ENCODE results near the gene SRGN.

The SRGN gene

GRCh38 chr10:69096045-69096444 is 8.1 kb downstream of the SRGN start:
- no peak overlapping the region for H3K4me3 ChIP-seq (ENCODE audit: low read length)
- no peak for TF ChIP-seq CTCF (IDR thresholded peaks at IDR 0.05; ENCODE audit: insufficient read depth, low read depth, low read length, missing control alignments)
- DNase-seq (ENCODE audit: low read depth) = no peak

DNA sequence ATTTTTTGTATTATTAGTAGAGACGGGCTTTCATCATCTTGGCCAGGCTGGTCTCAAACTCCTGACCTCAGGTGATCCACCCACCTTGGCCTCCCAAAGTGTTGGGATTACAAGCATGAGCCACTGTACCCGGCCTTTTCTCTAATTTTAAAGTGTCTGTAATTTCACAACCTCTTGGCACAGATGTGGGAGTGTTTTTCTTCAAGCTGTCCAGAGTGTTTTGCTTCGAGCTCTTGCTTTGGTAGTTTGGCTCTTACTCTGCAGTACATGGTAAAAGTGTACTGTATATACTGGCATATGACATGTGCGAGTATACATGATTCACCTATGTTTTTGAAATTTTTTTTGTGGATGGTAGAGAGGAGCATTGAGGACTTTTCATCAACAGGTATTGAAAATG is 9.8 kb downstream of the SRGN start:
- no peak for DNase-seq (ENCODE audit: low read depth)
- no peak overlapping the region for H3K4me3 ChIP-seq (ENCODE audit: low read length)
- no peak for TF ChIP-seq CTCF (IDR thresholded peaks at IDR 0.05; ENCODE audit: insufficient read depth, low read depth, low read length, missing control alignments)

GRCh38 chr10:69100136-69100872 is 12.4 kb downstream of the SRGN start:
- no peak for DNase-seq (ENCODE audit: low read depth)
- H3K4me3 ChIP-seq (ENCODE audit: low read length) = no peak overlapping the region
- TF ChIP-seq CTCF (IDR thresholded peaks at IDR 0.05; ENCODE audit: insufficient read depth, low read depth, low read length, missing control alignments) = no peak

DNA sequence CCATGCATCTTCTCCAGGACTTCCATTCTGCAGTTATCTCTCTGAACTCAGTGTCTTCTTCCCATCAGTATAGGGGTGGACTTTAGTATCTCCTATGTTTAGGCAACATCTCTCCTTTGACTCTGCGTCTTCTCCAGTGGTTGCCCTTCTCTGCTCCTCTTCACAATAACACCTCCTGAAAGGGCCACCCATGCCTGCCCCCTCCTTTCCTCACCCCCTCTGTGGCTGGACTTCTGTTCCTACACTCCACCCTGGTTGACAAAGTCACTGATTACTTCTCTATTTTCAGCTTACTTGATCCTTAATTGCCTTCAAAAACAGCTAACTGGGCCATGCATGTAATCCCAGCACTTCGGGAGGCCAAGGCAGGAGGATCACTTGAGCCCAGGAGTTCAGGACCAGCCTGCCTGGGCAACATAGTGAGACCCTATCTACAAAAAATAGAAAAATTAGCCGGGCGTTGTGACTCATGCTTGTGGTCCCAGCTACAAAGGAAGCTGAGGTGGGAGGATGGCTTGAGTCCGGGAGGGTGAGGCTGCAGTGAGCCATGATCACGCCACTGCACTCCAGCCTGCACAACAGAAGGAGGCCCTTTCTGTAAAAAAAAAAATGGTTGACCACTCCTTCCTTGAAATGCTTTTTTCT is 13.7 kb downstream of the SRGN start:
- no peak for TF ChIP-seq CTCF (IDR thresholded peaks at IDR 0.05; ENCODE audit: insufficient read depth, low read depth, low read length, missing control alignments)
- DNase-seq (ENCODE audit: low read depth) = peak; percentile 17

DNA sequence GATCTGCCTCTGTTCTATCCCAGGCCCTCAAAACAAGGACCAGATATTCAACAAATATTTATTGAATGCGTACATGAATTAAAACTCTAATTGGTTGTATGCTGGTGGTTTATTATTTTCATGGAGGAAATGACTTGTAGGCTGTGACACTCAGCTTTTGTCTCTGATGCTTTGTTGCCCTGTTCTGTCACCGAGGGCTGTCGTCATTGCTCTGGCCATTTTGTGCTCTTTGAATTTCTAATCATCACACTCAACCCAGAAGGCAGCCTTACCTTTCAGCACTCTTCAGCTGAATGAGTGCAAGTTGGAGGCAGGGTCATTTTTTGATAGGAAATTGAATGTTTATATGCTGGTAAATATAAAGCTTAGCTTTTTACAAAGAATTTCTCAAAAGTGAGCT is 14.5 kb downstream of the SRGN start:
- H3K4me3 ChIP-seq (ENCODE audit: low read length) = no peak overlapping the region
- DNase-seq (ENCODE audit: low read depth) = no peak
- TF ChIP-seq CTCF (IDR thresholded peaks at IDR 0.05; ENCODE audit: insufficient read depth, low read depth, low read length, missing control alignments) = no peak

More for the DNA sequence above, 13.7 kb downstream of the SRGN start:
- no peak overlapping the region for H3K4me3 ChIP-seq (ENCODE audit: low read length)

DNA sequence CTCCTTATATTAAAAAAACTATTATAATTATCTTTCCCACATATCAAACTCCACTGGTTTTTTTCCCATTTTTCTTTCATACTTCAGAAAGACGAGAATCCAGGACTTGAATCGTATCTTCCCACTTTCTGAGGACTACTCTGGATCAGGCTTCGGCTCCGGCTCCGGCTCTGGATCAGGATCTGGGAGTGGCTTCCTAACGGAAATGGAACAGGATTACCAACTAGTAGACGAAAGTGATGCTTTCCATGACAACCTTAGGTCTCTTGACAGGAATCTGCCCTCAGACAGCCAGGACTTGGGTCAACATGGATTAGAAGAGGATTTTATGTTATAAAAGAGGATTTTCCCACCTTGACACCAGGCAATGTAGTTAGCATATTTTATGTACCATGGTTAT is 15.9 kb downstream of the SRGN start:
- no peak overlapping the region for H3K4me3 ChIP-seq (ENCODE audit: low read length)
- DNase-seq (ENCODE audit: low read depth) = no peak
- TF ChIP-seq CTCF (IDR thresholded peaks at IDR 0.05; ENCODE audit: insufficient read depth, low read depth, low read length, missing control alignments) = no peak

Measured in epithelial cell of esophagus (primary cell).